Islet of Langerhans (tissue), 1 donor: ENCODE measurements around the gene SLC16A5.
"Not testable (repeated sequence)": the region's sequence is repeated elsewhere in the genome, so short reads cannot be mapped to it uniquely, and the experiment has no call there.

Experiments used
- FAIRE-seq: peaks from one replicate; lab custom pipeline; 2011; peaks lifted over from hg19 to GRCh38; lab: Jason Lieb, UNC

The SLC16A5 gene

DNA sequence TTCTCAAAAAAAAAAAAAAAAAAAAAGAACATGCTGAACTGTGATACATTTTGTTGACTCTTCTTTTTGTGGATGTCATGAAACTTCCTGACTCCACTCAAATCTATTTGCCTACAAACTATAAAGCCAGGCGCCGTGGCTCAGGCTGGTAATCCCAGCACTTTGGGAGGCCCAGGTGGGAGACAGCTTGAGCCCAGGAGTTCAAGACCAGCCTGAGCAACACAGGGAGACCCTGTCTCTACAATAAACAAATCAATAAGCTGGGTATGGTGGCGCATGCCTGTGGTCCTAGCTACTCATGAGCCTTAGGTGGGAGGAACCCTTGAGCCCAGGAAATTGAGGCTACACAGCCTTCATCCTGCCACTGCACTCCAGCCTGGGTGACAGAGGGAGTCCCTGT, 45.2 kb downstream of the SLC16A5 start:
- FAIRE-seq, result no peak

DNA sequence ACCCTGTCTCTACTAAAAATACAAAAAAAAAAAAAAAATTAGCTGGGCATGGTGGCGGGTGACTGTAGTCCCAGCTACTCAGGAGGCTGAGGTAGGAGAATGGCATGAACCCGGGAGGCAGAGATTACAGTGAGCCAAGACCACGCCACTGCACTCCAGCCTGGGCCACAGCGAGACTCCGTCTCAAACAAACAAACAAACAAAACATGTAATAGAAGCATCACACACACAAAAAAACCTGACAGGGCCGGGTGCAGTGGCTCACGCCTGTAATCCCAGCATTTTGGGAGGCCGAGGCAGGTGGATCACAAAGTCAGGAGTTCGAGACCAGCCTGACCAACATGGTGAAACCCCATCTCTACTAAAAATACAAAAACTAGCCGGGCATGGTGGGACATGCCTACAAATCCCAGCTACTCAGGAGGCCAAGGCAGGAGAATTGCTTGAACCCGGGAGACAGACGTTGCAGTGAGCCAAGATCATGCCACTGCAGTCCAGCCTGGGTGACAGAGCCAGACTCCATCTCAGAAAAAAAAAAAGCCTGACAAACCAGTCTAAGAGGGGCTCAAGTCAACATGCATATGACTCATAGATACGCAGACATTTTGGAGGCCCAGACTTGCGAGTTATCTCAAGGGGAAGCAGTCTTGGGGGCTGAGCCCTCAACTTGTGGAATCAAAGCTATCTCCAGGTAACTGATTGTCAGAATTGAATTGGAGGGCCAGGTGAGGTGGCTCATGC, 46.0 kb downstream of the SLC16A5 start:
- not testable (repeated sequence) for FAIRE-seq

DNA sequence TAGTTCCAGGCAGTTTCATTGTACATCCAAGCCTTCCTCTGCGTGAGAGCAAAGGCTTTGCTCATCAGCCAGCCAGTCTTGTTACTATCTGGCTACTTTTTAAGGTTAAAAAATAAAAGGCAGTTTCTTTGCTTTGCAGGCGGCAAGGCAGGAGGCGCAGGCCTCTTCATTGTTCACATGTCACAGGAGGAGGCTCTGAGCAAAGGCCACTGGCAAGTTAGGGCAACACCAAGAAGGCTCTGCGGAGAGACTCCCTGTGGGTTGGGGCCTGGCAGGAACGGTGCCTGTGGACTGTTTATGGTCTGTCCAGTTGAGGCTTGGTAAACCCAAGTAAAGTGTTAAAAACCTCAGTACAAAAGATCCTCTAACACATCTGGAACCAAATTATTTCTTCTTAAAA, 47.7 kb downstream of the SLC16A5 start:
- FAIRE-seq, result no peak

DNA sequence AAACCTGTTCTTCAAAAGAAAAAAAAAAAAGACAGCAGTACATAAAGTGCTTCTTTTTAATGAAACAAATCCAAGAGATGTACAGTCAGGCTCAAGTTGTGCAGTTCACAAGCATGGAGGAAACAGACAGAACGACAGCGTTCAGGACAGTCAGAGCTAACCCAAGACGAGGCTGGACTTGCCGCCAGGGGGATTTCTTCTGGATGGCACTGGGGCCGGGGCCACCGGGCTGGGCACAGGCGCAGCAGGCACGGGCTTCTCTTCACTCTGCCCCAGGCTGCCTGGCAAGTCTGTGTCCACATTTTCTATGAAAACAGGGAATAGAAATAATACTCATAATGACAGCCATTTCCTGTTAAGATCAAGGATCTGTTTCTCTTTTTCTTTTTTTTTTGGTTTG, 48.2 kb downstream of the SLC16A5 start:
- FAIRE-seq, result no peak

DNA sequence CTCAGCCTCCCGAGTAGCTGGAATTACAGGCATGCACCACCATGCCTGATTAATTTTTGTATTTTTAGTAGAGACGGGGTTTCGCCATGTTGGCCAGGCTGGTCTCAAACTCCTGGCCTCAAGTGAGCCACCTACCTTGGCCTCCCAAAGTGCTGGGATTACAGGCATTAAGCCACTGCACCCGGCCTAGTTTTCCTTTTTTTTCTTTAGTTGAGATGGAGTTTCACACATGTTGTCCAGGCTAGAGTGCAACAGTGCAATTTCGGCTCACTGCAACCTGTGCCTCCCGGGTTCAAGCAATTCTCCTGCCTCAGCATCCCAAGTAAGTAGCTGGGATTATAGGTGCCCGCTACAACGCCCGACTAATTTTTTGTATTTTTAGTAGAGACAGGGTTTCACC, 50.0 kb downstream of the SLC16A5 start:
- not testable (repeated sequence) for FAIRE-seq

DNA sequence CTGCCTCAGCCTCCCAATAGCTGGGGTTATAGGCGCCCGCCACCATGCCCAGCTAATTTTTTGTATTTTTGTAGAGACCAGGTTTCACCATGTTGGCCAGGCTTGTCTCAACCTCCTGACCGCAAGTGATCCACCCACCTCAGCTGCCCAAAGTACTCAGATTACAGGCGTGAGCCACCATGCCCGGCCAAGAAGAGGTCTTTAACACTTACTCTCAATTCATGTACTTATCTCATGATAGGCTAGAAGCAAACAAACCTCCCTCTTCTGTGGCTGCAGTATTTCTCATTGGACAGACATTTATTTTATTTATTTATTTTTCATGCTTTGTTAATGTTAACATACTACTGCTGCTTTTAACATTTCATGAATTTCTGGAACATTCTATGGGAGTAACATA, 50.8 kb downstream of the SLC16A5 start:
- FAIRE-seq, result no peak

DNA sequence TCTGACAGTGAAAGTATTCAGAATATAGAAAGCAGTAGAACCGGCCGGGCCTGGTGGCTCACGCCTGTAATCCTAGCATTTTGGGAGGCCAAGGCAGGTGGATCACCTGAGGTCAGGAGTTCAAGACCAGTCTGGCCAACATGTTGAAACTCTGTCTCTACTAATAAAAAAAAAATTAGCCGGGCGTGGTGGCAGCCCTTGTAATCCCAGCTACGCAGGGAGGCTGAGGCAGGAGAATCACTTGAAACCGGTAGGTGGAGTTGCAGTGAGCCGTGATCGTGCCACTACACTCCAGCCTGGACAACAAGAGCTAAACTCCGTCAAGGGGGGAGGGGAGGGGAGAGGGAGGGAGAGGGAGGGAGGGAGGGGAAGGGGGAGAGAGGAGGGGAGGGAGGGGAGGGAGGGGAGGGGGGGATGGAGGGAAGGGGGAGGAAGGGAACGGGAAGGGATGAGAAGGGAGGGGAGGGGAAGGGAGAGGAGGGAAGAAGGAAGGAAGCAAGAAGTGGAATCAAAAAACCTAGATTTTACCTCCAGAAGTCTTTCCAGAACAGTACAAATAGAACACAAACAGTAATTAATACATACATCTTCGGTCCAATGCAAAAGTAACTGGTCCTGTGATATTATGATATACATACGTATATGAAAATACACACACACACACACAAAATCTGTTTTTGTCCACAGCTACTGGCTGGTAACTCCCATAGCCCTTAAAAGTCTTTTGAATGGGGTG, 54.6 kb downstream of the SLC16A5 start:
- FAIRE-seq, result no peak

DNA sequence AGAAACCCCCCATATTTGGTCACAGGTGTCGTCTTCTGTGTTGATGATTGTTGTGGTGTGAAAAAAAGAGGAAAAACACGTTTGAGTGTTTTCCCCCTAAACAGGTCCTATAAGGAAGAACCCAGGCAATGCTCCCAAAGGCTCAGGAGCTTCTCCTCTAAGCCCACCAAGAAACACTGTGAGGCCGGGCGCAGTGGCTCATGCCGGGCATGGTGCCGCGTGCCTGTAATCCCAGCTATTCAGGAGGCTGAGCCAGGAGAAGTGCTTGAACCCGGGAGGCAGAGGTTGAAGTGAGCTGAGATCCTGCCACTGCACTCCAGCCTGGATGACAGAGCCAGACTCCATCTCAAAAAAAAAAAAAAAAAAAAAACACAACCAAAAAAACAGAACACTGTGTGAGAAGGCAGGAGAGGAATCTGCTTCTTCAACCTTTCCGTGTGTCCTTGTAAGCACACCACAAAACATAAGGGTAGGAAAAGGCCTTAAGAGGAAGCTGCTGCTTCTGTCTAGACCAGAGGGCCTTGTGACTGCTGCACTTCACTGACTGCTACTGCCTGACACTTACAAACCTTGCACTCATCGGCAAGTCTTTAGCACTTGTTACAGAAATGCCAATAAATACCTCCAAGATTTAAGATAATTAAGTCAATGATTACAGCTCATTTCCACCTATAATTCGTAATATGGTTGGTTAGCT, 57.2 kb downstream of the SLC16A5 start:
- no peak for FAIRE-seq

DNA sequence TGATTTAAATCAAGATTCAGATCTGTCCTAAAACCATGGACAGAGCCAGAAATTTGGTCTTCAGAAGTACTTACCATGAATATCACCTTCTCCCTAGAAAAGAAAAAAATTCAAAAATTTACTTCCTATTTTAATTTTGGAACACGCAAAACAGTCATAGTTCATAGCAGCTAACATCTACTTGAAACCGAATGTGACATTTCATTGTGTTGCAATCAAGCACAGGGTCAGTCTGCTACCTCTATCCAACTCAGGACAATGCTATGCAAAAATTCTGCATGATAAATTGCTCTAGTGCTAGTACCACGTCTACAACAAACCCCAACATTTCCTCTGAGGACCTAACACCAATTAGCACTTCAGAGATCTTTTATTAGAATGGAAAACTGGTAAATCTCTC, 58.8 kb downstream of the SLC16A5 start:
- no peak for FAIRE-seq

DNA sequence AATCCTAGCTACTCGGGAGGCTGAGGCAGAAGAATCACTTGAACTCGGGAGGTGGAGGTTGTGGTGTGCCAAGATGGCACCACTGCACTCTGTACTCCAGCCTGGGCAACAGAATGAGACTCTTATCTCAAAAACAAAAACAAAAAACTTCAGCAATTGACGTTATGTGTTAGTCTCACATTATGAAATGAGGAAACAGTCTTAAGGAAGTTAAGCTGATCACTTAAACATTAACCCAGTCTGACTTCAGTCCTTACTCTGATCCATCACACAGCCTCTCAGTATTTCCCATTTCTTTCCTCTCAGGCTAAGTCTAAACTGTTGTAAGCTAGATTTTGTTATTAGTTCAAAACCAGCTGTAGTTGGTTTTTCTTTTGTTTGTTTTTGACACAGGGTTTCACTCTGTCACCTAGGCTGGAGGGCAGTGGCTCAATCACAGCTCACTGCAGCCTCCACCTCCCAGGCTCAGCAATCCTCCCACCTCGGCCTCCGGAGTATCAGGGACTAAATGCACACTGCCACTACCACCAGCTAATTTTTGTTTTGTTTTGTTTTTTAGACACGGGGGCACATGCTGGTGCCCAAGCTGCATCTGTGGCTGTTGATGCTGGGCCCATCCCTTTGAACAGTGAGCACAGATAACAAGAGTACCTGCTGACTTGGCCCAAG, 60.3 kb downstream of the SLC16A5 start:
- FAIRE-seq, result no peak

DNA sequence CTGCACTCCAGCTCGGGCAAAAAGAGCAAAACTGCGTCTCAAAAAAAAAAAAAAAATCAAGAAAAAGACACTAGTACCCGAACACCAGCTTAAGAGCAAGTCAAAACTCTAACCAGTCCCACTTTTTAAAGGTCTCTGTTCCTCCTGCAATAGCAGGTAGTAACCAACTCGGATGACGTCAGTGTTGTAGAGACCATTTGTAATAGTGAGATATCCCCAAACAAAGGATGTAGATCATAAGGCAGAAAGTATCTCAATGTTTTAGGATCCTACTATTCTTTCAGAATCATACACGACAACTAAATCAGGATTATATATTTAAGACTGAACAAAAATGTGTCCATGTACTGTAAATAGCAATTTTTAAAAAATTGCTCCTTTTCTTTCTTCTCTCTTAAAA, 64.2 kb downstream of the SLC16A5 start:
- no peak for FAIRE-seq

DNA sequence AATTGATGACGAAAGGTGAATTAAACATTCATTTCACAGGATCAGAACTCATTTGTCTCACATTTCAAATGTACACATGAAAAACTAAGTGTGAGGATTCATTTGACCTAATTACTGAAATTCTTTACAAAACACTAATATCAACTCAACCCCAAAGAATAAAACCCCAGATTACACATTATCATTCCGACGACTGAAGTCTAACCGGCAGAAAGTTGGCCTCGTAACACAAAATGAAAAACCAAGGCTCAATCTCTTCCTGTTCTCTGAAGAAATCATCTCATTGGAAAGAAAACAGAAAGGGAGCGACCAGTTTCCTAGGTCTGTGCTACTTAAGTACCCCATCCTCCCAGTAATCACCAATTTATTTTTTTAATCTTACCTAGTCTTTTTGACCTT, 64.8 kb downstream of the SLC16A5 start:
- FAIRE-seq, result no peak

DNA sequence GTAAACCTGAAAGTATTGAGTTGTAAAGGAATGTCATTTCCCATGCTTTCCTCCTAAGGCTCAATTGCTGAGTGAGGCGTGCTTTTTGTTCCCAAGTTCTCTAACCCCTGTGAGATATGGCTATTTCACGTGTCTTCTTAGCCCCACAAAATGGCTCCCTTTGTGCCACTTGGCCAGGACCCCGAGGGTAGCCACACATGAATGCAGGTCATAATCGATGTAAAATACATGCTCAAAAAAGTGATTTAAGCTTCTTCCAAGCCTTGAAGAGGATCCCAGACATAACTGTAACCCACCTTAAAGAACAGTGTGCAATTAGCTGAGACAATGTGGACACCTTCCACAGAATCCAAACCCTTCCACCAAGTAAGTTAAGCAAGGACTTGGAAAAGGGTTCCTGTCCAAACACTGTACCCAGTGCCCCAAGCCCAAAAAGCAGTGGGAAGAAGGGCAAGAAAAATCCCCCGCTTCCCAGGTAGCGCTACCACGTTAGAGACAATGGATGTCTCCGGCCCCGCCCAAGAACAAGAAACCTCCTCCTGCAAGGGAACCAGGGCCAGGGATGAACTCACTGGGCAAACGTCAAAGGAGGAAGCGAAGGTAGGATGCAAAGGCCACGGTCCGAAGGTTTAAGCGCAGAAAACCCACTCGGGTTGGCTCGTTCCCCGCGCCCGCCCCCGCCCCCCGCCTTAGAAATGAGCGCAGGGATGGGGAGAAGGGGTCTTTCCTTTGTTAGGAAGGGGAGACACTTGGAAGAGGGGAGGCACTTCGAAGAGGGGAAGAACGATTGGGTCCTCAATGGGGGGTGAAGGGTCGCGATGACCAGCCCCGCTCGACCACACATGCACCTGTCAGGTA, 65.4 kb downstream of the SLC16A5 start:
- FAIRE-seq, result no peak

DNA sequence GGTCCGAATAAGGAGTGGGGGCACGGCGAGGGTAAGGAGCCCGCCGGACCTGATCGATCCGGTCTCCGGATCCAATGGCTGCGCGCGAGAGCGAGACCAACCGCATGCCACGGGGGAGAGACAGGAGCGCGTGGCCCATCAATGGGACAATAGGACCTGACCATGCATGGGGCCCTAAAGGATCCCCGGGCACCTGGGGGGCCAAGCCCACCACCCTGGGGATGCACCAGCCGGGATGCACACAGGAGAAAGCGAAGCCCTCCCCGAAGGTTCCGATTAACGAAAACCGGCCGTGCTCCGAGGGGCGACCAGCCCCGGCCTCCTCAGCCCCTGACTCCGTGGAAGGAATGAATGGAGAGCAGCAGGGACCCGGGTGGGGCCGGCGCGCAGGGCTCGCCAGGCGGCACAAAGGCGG, 66.0 kb downstream of the SLC16A5 start:
- no peak for FAIRE-seq

DNA sequence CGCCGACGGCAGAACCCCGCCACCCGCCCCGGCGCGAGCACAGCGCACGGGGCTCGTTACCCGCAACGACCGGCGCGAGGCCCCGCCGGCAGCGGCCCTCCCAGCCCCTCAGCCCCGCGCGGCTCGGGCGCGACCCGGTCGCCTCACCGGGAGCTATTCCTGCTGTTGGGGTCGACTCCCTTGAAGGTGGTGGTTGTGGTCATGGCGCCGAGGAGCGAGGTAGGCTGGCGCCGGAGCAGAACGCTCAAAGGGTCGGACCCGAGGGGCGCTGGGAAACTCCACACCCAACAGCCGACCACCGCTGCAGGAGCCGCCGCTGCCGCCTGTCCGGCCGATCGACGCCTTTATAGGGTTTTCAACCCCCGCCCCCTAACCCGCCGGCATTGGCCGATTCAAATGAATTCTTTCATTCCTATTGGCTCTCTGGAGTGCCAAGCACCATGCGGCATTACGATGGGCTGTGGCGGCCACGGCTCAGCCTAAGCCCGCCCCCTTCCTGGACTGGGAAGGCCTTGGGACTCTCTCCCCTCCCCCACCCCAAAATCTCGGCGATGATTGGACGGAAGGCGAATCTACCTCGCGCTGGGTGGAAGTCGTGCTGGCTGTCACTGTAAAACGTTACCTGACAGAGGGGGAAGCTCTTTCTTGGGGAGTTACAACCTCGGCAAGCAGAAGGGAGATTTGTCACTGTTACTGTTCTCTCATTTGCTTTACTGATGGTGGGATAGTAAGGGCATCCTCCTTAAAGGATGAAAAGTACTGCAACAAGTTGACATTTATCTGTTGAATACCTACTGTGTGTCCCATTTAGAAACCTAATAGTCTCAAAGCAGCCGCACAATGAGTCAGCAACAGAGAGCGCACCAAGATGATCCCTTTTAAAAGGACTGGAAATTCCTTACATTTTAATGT, 66.7 kb downstream of the SLC16A5 start, which contains the start of gene JPT1:
TSS of gene JPT1 (minus strand) at position 318 of the 912 bp plus-strand sequence. CDS start at position 203, 115 bp downstream.
- FAIRE-seq, result no peak

DNA sequence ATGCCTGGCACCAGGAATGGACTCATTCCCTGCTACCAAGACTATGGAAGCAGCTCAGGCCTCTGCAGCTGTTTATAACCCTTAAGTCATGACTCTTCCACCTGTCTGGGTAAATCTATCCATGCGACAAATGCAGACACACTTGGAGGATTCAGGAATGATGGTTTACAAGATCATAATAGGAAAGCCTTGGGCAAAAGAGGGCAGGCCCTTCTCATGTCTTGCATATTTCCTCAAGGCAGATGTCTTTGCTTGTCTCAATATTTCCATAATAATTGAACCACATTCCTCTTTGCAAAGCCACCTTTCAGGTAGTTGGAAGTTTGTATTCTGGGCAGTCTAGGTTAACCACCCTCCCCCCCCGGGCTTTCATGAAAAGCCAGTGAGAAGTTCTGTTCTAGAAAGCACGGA, 67.4 kb downstream of the SLC16A5 start:
- no peak for FAIRE-seq
